ENCODE data around the gene FSHR. TPM values are rescaled to one million over a fixed set of nuclear protein-coding genes. Genes with fewer than 3 reads are reported as not detected.

FSHR gene
- total RNA-seq, 1 donor from 2014 or later = 0.30 TPM

DNA sequence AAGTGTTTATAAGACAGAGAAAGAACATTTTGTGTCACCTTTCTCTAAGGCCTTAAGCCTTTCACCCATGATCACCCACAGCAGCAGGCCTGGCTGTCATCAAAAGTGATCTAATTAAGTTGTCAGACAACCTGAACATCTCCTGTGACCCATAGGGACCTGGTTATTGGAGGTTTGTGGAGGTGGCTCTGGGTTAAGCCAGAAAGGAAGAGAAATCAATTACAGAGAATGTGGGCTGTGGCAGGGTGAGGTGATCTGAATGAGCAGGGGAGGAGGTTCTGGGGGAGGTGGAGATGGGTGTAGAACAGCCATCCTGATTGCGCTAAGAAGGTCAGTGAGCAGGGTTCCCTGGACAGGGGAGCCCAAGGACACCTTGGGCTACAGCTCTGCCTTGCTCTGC, 170.8 kb downstream of the FSHR start:
- Mint-ChIP-seq H3K4me1 (ENCODE audit: low read depth, unreplicated experiment) (no peaks in the 10 kb centered on the region), H3K9me3 (ENCODE audit: unreplicated experiment) (peaks cover 2% of the 10 kb centered on the region), H3K27me3 (ENCODE audit: low read depth, unreplicated experiment) (no peaks in the 10 kb centered on the region), H3K4me3 (ENCODE audit: unreplicated experiment) (no peak overlapping the region), H3K36me3 (ENCODE audit: low read depth, unreplicated experiment) (no peaks in the 10 kb centered on the region), H3K27ac (ENCODE audit: unreplicated experiment) (no peak overlapping the region)
- Histone ChIP-seq H3K79me2 (ENCODE audit: insufficient read depth, low read length) (no peaks in the 10 kb centered on the region), H2AFZ (ENCODE audit: low read depth, low read length) (no peak overlapping the region), H3K27me3 (ENCODE audit: insufficient read depth, low read length) (no peaks in the 10 kb centered on the region), H3K9ac (ENCODE audit: low read length) (no peak overlapping the region), H4K20me1 (ENCODE audit: insufficient read depth, low read length) (no peaks in the 10 kb centered on the region), H3K4me2 (ENCODE audit: low read length) (no peak overlapping the region), H3K4me3 (ENCODE audit: insufficient read depth, low read depth, low read length) (no peak overlapping the region), H3K9me3 (ENCODE audit: insufficient read depth, low read depth, low read length) (no peaks in the 10 kb centered on the region), H3K27ac (ENCODE audit: low read depth, low read length) (no peak overlapping the region), H3K4me1 (ENCODE audit: insufficient read depth, low read length) (no peaks in the 10 kb centered on the region), H3K36me3 (ENCODE audit: insufficient read depth, low read length) (no peaks in the 10 kb centered on the region)
- DNase-seq (ENCODE audit: low read depth) = no peak
- TF ChIP-seq CTCF (IDR thresholded peaks at IDR 0.05; ENCODE audit: insufficient read depth, low read depth, low read length) (no peak), EZH2 (IDR thresholded peaks at IDR 0.05; ENCODE audit: insufficient read depth, low read length) (no peak)
- FAIRE-seq = no peak

- Histone ChIP-seq H3K27ac (ENCODE audit: low read depth, low read length) (no peak overlapping the region), H3K36me3 (ENCODE audit: insufficient read depth, low read length) (no peaks in the 10 kb centered on the region), H3K4me3 (ENCODE audit: insufficient read depth, low read depth, low read length) (no peak overlapping the region), H2AFZ (ENCODE audit: low read depth, low read length) (no peak overlapping the region), H3K27me3 (ENCODE audit: insufficient read depth, low read length) (no peaks in the 10 kb centered on the region), H3K79me2 (ENCODE audit: insufficient read depth, low read length) (no peaks in the 10 kb centered on the region), H3K4me1 (ENCODE audit: insufficient read depth, low read length) (no peaks in the 10 kb centered on the region), H3K9me3 (ENCODE audit: insufficient read depth, low read depth, low read length) (no peaks in the 10 kb centered on the region), H3K4me2 (ENCODE audit: low read length) (no peak overlapping the region), H4K20me1 (ENCODE audit: insufficient read depth, low read length) (no peaks in the 10 kb centered on the region), H3K9ac (ENCODE audit: low read length) (no peak overlapping the region)
- no peak overlapping the region for H3K27ac Mint-ChIP-seq (ENCODE audit: unreplicated experiment)
- no peaks in the 10 kb centered on the region for H3K4me1 Mint-ChIP-seq (ENCODE audit: low read depth, unreplicated experiment)
- peaks cover 2% of the 10 kb centered on the region for H3K9me3 Mint-ChIP-seq (ENCODE audit: unreplicated experiment)
- no peaks in the 10 kb centered on the region for H3K27me3 Mint-ChIP-seq (ENCODE audit: low read depth, unreplicated experiment)
- TF ChIP-seq CTCF (IDR thresholded peaks at IDR 0.05; ENCODE audit: insufficient read depth, low read depth, low read length) = no peak
- TF ChIP-seq EZH2 (IDR thresholded peaks at IDR 0.05; ENCODE audit: insufficient read depth, low read length) = no peak
- no peak overlapping the region for H3K4me3 Mint-ChIP-seq (ENCODE audit: unreplicated experiment)
- H3K36me3 Mint-ChIP-seq (ENCODE audit: low read depth, unreplicated experiment) = no peaks in the 10 kb centered on the region
- no peak for FAIRE-seq
- no peak for DNase-seq (ENCODE audit: low read depth)
These were observed 171.4 kb downstream of the FSHR start for GRCh38 chr2:48982887-48983435.

DNA sequence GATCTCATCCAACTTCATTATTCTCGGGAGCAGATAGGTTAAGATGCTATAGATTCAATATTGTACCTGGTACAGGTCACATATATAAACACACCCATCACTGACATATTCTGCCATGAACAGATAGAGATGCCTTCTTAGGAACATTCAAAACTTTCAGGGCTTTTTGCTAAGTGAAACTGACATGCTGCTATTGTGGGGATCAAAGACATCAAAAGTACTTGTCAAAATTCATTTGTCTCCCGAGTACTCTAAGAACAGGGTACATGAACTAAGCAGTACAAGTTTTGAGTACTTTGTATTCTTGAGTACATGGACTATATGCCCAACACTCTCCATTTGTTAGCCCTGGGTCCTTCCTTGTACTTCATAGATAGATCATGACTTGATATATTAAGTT, 173.5 kb downstream of the FSHR start:
- TF ChIP-seq CTCF (IDR thresholded peaks at IDR 0.05; ENCODE audit: insufficient read depth, low read depth, low read length) = no peak
- TF ChIP-seq EZH2 (IDR thresholded peaks at IDR 0.05; ENCODE audit: insufficient read depth, low read length) = no peak
- H3K27me3 Mint-ChIP-seq (ENCODE audit: low read depth, unreplicated experiment) = no peaks in the 10 kb centered on the region
- Histone ChIP-seq H3K4me3 (ENCODE audit: insufficient read depth, low read depth, low read length) (no peak overlapping the region), H3K9me3 (ENCODE audit: insufficient read depth, low read depth, low read length) (no peaks in the 10 kb centered on the region), H3K36me3 (ENCODE audit: insufficient read depth, low read length) (no peaks in the 10 kb centered on the region), H3K27ac (ENCODE audit: low read depth, low read length) (no peak overlapping the region), H2AFZ (ENCODE audit: low read depth, low read length) (no peak overlapping the region), H3K27me3 (ENCODE audit: insufficient read depth, low read length) (no peaks in the 10 kb centered on the region), H3K4me2 (ENCODE audit: low read length) (no peak overlapping the region), H3K79me2 (ENCODE audit: insufficient read depth, low read length) (no peaks in the 10 kb centered on the region), H3K9ac (ENCODE audit: low read length) (no peak overlapping the region), H4K20me1 (ENCODE audit: insufficient read depth, low read length) (no peaks in the 10 kb centered on the region), H3K4me1 (ENCODE audit: insufficient read depth, low read length) (no peaks in the 10 kb centered on the region)
- H3K9me3 Mint-ChIP-seq (ENCODE audit: unreplicated experiment) = peaks cover 2% of the 10 kb centered on the region
- H3K27ac Mint-ChIP-seq (ENCODE audit: unreplicated experiment) = no peak overlapping the region
- H3K4me3 Mint-ChIP-seq (ENCODE audit: unreplicated experiment) = no peak overlapping the region
- H3K4me1 Mint-ChIP-seq (ENCODE audit: low read depth, unreplicated experiment) = no peaks in the 10 kb centered on the region
- DNase-seq (ENCODE audit: low read depth) = no peak
- no peaks in the 10 kb centered on the region for H3K36me3 Mint-ChIP-seq (ENCODE audit: low read depth, unreplicated experiment)
- no peak for FAIRE-seq
